Subcutaneous abdominal adipose tissue (tissue), 5 donors: ENCODE data around the gene ERC1.

Experiments
- H3K27ac ChIP-seq: one replicate; pipeline ENCODE4 v1.7.0; 2013; ENCODE audit warnings: low read depth, mild to moderate bottlenecking, inconsistent platforms, low read length, moderate library complexity
- H3K27me3 ChIP-seq, 5 donors: one replicate each; pipeline ENCODE4 v1.7.0; 2013; ENCODE audit warnings: low read length in 5 of 5, inconsistent platforms in 1 of 5; ENCODE audit not compliant: control insufficient read depth in 5 of 5, insufficient read depth in 4 of 5
- H3K36me3 ChIP-seq, 5 donors: one replicate each; pipeline ENCODE4 v1.7.0; 2013; ENCODE audit warnings: low read length in 5 of 5; ENCODE audit not compliant: control insufficient read depth in 5 of 5, insufficient read depth in 5 of 5
- H3K4me1 ChIP-seq, 5 donors: one replicate each; pipeline ENCODE4 v1.7.0; 2013; ENCODE audit warnings: low read length in 5 of 5, mild to moderate bottlenecking in 3 of 5, moderate library complexity in 1 of 5; ENCODE audit not compliant: control insufficient read depth in 5 of 5, insufficient read depth in 5 of 5
- H3K4me3 ChIP-seq, 5 donors: one replicate each; pipeline ENCODE4 v1.7.0; 2013; ENCODE audit warnings: low read length in 5 of 5, low read depth in 1 of 5
- H3K9ac ChIP-seq, 5 donors: one replicate each; pipeline ENCODE4 v1.7.0; 2013; ENCODE audit warnings: low read length in 5 of 5, mild to moderate bottlenecking in 4 of 5, moderate library complexity in 3 of 5
- H3K9me3 ChIP-seq, 5 donors: one replicate each; pipeline ENCODE4 v1.7.0; 2013; ENCODE audit warnings: low read length in 5 of 5; ENCODE audit not compliant: control insufficient read depth in 5 of 5
- donor health status: healthy.
- donor health status: healthy.
- donor health status: healthy.
- donor health status: healthy.
- donor health status: healthy.

ERC1 gene

GRCh38 chr12:1171657-1172408 lies 180.8 kb downstream of the ERC1 start:
- peaks cover 3 to 8% (median 7%) of the 10 kb centered on the region in 5 donors for H3K36me3 ChIP-seq
- H3K27me3 ChIP-seq = no peaks in the 10 kb centered on the region
- H3K9ac ChIP-seq = no peak overlapping the region
- H3K27ac ChIP-seq = no peak overlapping the region
- H3K9me3 ChIP-seq = no peaks in the 10 kb centered on the region
- peaks cover 0 to 3% (median 0%) of the 10 kb centered on the region in 5 donors for H3K4me1 ChIP-seq
- H3K4me3 ChIP-seq = no peak overlapping the region

GRCh38 chr12:1173781-1174617 lies 183.0 kb downstream of the ERC1 start:
- Histone ChIP-seq H3K4me3 (no peak overlapping the region), H3K9ac (no peak overlapping the region), H3K36me3 (peaks cover 0 to 8% (median 2%) of the 10 kb centered on the region in 5 donors), H3K4me1 (no peaks in the 10 kb centered on the region), H3K27ac (no peak overlapping the region), H3K27me3 (no peaks in the 10 kb centered on the region), H3K9me3 (no peaks in the 10 kb centered on the region)

- H3K4me3 ChIP-seq = no peak overlapping the region
- no peaks in the 10 kb centered on the region for H3K9me3 ChIP-seq
- H3K4me1 ChIP-seq = no peaks in the 10 kb centered on the region
- H3K27ac ChIP-seq = no peak overlapping the region
- H3K27me3 ChIP-seq = no peaks in the 10 kb centered on the region
- H3K9ac ChIP-seq = no peak overlapping the region
- H3K36me3 ChIP-seq = peaks cover 0 to 8% (median 0%) of the 10 kb centered on the region in 5 donors
These were observed 183.6 kb downstream of the ERC1 start for GRCh38 chr12:1174659-1175058.

- H3K9me3 ChIP-seq = no peaks in the 10 kb centered on the region
- no peaks in the 10 kb centered on the region for H3K4me1 ChIP-seq
- no peak overlapping the region for H3K27ac ChIP-seq
- peaks cover 0 to 8% (median 5%) of the 10 kb centered on the region in 5 donors for H3K36me3 ChIP-seq
- H3K27me3 ChIP-seq = no peaks in the 10 kb centered on the region
- no peak overlapping the region for H3K4me3 ChIP-seq
- no peak overlapping the region for H3K9ac ChIP-seq
These were observed 185.2 kb downstream of the ERC1 start for GRCh38 chr12:1176191-1176590.

- H3K9ac ChIP-seq = no peak overlapping the region
- H3K27me3 ChIP-seq = no peaks in the 10 kb centered on the region
- no peak overlapping the region for H3K27ac ChIP-seq
- peaks cover 0 to 16% (median 5%) of the 10 kb centered on the region in 5 donors for H3K36me3 ChIP-seq
- H3K4me1 ChIP-seq = peaks cover 0 to 1% (median 0%) of the 10 kb centered on the region in 5 donors
- no peak overlapping the region for H3K4me3 ChIP-seq
- no peaks in the 10 kb centered on the region for H3K9me3 ChIP-seq
These were observed 188.1 kb downstream of the ERC1 start for GRCh38 chr12:1179128-1179527.

- H3K9me3 ChIP-seq = no peaks in the 10 kb centered on the region
- peaks cover 0 to 5% (median 0%) of the 10 kb centered on the region in 5 donors for H3K4me1 ChIP-seq
- H3K9ac ChIP-seq = no peak overlapping the region
- no peak overlapping the region for H3K27ac ChIP-seq
- no peak overlapping the region for H3K4me3 ChIP-seq
- H3K36me3 ChIP-seq = peaks cover 0 to 18% (median 11%) of the 10 kb centered on the region in 5 donors
- H3K27me3 ChIP-seq = no peaks in the 10 kb centered on the region
These were observed 191.0 kb downstream of the ERC1 start for GRCh38 chr12:1182069-1182468.

GRCh38 chr12:1184402-1184801 lies 193.4 kb downstream of the ERC1 start:
- no peak overlapping the region for H3K9ac ChIP-seq
- H3K27ac ChIP-seq = no peak overlapping the region
- no peaks in the 10 kb centered on the region for H3K9me3 ChIP-seq
- peaks cover 0 to 5% (median 0%) of the 10 kb centered on the region in 5 donors for H3K4me1 ChIP-seq
- no peaks in the 10 kb centered on the region for H3K27me3 ChIP-seq
- H3K4me3 ChIP-seq = no peak overlapping the region
- H3K36me3 ChIP-seq = peaks cover 0 to 23% (median 18%) of the 10 kb centered on the region in 5 donors

- Histone ChIP-seq H3K27ac (no peak overlapping the region), H3K9me3 (no peaks in the 10 kb centered on the region), H3K4me3 (no peak overlapping the region), H3K27me3 (no peaks in the 10 kb centered on the region), H3K36me3 (peaks cover 3 to 25% (median 19%) of the 10 kb centered on the region in 5 donors), H3K9ac (no peak overlapping the region), H3K4me1 (peaks cover 0 to 5% (median 0%) of the 10 kb centered on the region in 5 donors)
These were observed 194.6 kb downstream of the ERC1 start for GRCh38 chr12:1185460-1186182.

GRCh38 chr12:1186298-1186697 lies 195.3 kb downstream of the ERC1 start:
- Histone ChIP-seq H3K4me1 (peaks cover 0 to 5% (median 0%) of the 10 kb centered on the region in 5 donors), H3K36me3 (peaks cover 3 to 25% (median 22%) of the 10 kb centered on the region in 5 donors), H3K4me3 (no peak overlapping the region)

More at GRCh38 chr12:1186298-1186697, 195.3 kb downstream of the ERC1 start:
- Histone ChIP-seq H3K27me3 (no peaks in the 10 kb centered on the region), H3K9me3 (no peaks in the 10 kb centered on the region), H3K27ac (no peak overlapping the region), H3K9ac (no peak overlapping the region)
